ENCODE results near the gene SHMT2.

Gene SHMT2

GRCh38 chr12:57235728-57236131, 6.2 kb downstream of the SHMT2 start:
- ATAC-seq, result no peak
- TF ChIP-seq OSR1 (CRISPR knock-in tag; IDR thresholded peaks at IDR 0.05), result no peak
- TF ChIP-seq ZFP30 (CRISPR knock-in tag; IDR thresholded peaks at IDR 0.05), result no peak

DNA sequence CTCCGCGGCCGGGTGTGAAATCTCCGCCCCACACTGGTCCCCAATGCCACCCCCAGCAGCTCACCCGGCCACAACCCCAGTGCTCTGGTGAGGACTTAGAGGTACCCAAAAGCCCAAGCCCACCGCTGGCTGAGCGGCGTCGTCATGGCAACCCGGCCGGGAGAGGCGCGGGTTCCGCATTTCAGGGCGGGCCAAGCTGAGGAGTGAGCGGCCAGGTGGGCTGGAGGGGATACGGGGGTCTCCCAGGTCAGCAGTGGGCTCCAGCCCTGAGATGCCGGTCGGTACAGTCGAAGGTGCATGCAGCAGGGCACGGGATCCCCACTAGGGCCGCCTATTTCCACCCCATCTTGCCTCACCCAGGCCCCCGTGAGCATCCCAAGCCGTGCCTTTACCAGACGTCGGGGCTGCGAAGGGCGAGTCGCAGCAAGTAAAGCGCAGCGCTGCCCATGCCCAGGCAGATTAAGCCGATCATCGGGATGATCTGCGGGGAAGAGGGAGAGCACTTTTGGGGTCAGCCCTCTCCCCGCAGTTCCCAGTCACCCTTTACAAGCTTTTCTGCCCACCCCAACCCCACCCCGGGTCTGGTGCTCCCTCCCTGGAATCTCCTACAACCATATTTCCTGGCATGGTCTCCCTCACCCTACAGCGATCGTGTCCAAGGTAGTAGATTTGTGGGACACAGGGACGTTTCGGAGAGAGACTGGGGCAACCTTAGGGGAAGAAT, 6.9 kb downstream of the SHMT2 start:
- no peak for ATAC-seq

GRCh38 chr12:57236925-57237595, 7.5 kb downstream of the SHMT2 start:
- ATAC-seq, result no peak
- TF ChIP-seq OSR1 (CRISPR knock-in tag; IDR thresholded peaks at IDR 0.05), result no peak
- no peak for TF ChIP-seq CSDC2 (CRISPR knock-in tag; IDR thresholded peaks at IDR 0.05)
- no peak for TF ChIP-seq ISL1 (CRISPR knock-in tag; IDR thresholded peaks at IDR 0.05)
- no peak for TF ChIP-seq ARNTL (CRISPR knock-in tag; IDR thresholded peaks at IDR 0.05; ENCODE audit: borderline replicate concordance, low read depth)
- TF ChIP-seq, protein P1, sequence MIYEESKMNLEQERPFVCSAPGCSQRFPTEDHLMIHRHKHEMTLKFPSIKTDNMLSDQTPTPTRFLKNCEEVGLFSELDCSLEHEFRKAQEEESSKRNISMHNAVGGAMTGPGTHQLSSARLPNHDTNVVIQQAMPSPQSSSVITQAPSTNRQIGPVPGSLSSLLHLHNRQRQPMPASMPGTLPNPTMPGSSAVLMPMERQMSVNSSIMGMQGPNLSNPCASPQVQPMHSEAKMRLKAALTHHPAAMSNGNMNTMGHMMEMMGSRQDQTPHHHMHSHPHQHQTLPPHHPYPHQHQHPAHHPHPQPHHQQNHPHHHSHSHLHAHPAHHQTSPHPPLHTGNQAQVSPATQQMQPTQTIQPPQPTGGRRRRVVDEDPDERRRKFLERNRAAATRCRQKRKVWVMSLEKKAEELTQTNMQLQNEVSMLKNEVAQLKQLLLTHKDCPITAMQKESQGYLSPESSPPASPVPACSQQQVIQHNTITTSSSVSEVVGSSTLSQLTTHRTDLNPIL (CRISPR knock-in tag; IDR thresholded peaks at IDR 0.05; ENCODE audit: low read depth), result no peak
- no peak for TF ChIP-seq GLIS3 (CRISPR knock-in tag; IDR thresholded peaks at IDR 0.05)
- no peak for TF ChIP-seq SNAI2 (CRISPR knock-in tag; IDR thresholded peaks at IDR 0.05)
- no peak for TF ChIP-seq ZNF8 (CRISPR knock-in tag; IDR thresholded peaks at IDR 0.05)
- TF ChIP-seq, protein P2, sequence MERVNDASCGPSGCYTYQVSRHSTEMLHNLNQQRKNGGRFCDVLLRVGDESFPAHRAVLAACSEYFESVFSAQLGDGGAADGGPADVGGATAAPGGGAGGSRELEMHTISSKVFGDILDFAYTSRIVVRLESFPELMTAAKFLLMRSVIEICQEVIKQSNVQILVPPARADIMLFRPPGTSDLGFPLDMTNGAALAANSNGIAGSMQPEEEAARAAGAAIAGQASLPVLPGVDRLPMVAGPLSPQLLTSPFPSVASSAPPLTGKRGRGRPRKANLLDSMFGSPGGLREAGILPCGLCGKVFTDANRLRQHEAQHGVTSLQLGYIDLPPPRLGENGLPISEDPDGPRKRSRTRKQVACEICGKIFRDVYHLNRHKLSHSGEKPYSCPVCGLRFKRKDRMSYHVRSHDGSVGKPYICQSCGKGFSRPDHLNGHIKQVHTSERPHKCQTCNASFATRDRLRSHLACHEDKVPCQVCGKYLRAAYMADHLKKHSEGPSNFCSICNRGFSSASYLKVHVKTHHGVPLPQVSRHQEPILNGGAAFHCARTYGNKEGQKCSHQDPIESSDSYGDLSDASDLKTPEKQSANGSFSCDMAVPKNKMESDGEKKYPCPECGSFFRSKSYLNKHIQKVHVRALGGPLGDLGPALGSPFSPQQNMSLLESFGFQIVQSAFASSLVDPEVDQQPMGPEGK (CRISPR knock-in tag; IDR thresholded peaks at IDR 0.05; ENCODE audit: borderline replicate concordance), result no peak
- no peak for TF ChIP-seq RARB (CRISPR knock-in tag; IDR thresholded peaks at IDR 0.05)
- TF ChIP-seq ZFP3 (CRISPR knock-in tag; IDR thresholded peaks at IDR 0.05), result no peak
- no peak for TF ChIP-seq ZFP30 (CRISPR knock-in tag; IDR thresholded peaks at IDR 0.05)
- TF ChIP-seq ZC3H10 (CRISPR knock-in tag; IDR thresholded peaks at IDR 0.05), result no peak
- no peak for TF ChIP-seq TCF4 (CRISPR knock-in tag; IDR thresholded peaks at IDR 0.05; ENCODE audit: borderline replicate concordance)
- TF ChIP-seq, protein P3, sequence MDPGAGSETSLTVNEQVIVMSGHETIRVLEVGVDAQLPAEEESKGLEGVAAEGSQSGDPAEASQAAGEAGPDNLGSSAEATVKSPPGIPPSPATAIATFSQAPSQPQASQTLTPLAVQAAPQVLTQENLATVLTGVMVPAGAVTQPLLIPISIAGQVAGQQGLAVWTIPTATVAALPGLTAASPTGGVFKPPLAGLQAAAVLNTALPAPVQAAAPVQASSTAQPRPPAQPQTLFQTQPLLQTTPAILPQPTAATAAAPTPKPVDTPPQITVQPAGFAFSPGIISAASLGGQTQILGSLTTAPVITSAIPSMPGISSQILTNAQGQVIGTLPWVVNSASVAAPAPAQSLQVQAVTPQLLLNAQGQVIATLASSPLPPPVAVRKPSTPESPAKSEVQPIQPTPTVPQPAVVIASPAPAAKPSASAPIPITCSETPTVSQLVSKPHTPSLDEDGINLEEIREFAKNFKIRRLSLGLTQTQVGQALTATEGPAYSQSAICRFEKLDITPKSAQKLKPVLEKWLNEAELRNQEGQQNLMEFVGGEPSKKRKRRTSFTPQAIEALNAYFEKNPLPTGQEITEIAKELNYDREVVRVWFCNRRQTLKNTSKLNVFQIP (CRISPR knock-in tag; IDR thresholded peaks at IDR 0.05; ENCODE audit: borderline replicate concordance, low read depth), result no peak
- TF ChIP-seq ZNF70 (CRISPR knock-in tag; IDR thresholded peaks at IDR 0.05), result no peak
- TF ChIP-seq, protein P4, sequence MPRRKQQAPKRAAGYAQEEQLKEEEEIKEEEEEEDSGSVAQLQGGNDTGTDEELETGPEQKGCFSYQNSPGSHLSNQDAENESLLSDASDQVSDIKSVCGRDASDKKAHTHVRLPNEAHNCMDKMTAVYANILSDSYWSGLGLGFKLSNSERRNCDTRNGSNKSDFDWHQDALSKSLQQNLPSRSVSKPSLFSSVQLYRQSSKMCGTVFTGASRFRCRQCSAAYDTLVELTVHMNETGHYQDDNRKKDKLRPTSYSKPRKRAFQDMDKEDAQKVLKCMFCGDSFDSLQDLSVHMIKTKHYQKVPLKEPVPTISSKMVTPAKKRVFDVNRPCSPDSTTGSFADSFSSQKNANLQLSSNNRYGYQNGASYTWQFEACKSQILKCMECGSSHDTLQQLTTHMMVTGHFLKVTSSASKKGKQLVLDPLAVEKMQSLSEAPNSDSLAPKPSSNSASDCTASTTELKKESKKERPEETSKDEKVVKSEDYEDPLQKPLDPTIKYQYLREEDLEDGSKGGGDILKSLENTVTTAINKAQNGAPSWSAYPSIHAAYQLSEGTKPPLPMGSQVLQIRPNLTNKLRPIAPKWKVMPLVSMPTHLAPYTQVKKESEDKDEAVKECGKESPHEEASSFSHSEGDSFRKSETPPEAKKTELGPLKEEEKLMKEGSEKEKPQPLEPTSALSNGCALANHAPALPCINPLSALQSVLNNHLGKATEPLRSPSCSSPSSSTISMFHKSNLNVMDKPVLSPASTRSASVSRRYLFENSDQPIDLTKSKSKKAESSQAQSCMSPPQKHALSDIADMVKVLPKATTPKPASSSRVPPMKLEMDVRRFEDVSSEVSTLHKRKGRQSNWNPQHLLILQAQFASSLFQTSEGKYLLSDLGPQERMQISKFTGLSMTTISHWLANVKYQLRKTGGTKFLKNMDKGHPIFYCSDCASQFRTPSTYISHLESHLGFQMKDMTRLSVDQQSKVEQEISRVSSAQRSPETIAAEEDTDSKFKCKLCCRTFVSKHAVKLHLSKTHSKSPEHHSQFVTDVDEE (CRISPR knock-in tag; IDR thresholded peaks at IDR 0.05), result no peak
- no peak for TF ChIP-seq BACH2 (CRISPR knock-in tag; IDR thresholded peaks at IDR 0.05; ENCODE audit: borderline replicate concordance)

More for the DNA sequence above, 6.9 kb downstream of the SHMT2 start:
- TF ChIP-seq GLIS3 (CRISPR knock-in tag; IDR thresholded peaks at IDR 0.05) (no peak), PPARA (CRISPR knock-in tag; IDR thresholded peaks at IDR 0.05; ENCODE audit: borderline replicate concordance) (no peak), ZC3H10 (CRISPR knock-in tag; IDR thresholded peaks at IDR 0.05) (no peak), ZFP30 (CRISPR knock-in tag; IDR thresholded peaks at IDR 0.05) (no peak), ISL1 (CRISPR knock-in tag; IDR thresholded peaks at IDR 0.05) (no peak), SNAI2 (CRISPR knock-in tag; IDR thresholded peaks at IDR 0.05) (no peak), ZNF70 (CRISPR knock-in tag; IDR thresholded peaks at IDR 0.05) (no peak), ZNF565 (CRISPR knock-in tag; conservative IDR thresholded peaks at IDR 0.05; ENCODE audit: low read depth) (no peak)
- TF ChIP-seq, protein P3 (CRISPR knock-in tag; IDR thresholded peaks at IDR 0.05; ENCODE audit: borderline replicate concordance, low read depth), result no peak
- TF ChIP-seq, protein P5, sequence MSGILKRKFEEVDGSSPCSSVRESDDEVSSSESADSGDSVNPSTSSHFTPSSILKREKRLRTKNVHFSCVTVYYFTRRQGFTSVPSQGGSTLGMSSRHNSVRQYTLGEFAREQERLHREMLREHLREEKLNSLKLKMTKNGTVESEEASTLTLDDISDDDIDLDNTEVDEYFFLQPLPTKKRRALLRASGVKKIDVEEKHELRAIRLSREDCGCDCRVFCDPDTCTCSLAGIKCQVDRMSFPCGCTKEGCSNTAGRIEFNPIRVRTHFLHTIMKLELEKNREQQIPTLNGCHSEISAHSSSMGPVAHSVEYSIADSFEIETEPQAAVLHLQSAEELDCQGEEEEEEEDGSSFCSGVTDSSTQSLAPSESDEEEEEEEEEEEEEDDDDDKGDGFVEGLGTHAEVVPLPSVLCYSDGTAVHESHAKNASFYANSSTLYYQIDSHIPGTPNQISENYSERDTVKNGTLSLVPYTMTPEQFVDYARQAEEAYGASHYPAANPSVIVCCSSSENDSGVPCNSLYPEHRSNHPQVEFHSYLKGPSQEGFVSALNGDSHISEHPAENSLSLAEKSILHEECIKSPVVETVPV (CRISPR knock-in tag; IDR thresholded peaks at IDR 0.05), result no peak
